HepG2 (cell line): Measurements from ENCODE around the gene CHST13.

Source experiments
- CTCF ChIP-seq: sonication (generic); formaldehyde crosslinking; IDR thresholded peaks from 2 replicates; pipeline ENCODE4 v1.5.0; 2020; ENCODE audit warnings: mild to moderate bottlenecking, missing genetic modification reagents, moderate library complexity
- E2F1 ChIP-seq: sonication (generic); formaldehyde crosslinking; IDR thresholded peaks from 2 replicates; pipeline ENCODE4 v1.5.0; 2020; ENCODE audit warnings: missing genetic modification reagents
- JUND ChIP-seq: sonication (generic); formaldehyde crosslinking; IDR thresholded peaks from 2 replicates; pipeline ENCODE4 v1.8.0; 2022; ENCODE audit warnings: mild to moderate bottlenecking, missing genetic modification reagents
- RXRA ChIP-seq: sonication (generic); formaldehyde crosslinking; IDR thresholded peaks from 2 replicates; pipeline ENCODE4 v1.5.1; 2020; ENCODE audit warnings: missing genetic modification reagents
- SP2 ChIP-seq: sonication (generic); formaldehyde crosslinking; IDR thresholded peaks from 2 replicates; pipeline ENCODE4 v1.5.1; 2020; ENCODE audit warnings: mild to moderate bottlenecking, missing genetic modification reagents
- WIZ ChIP-seq: sonication (generic); formaldehyde crosslinking; IDR thresholded peaks from 2 replicates; pipeline ENCODE4 v1.5.1; 2020; ENCODE audit warnings: mild to moderate bottlenecking, missing genetic modification reagents
- ZBTB25 ChIP-seq: IDR thresholded peaks from 2 replicates; pipeline ENCODE4 v1.6.1; 2018; ENCODE audit warnings: missing genetic modification reagents
- ZKSCAN1 ChIP-seq: fragments of 150-350 bp; IDR thresholded peaks from 2 replicates; pipeline ENCODE4 v1.6.1; 2014; ENCODE audit warnings: low read length
- ZNF7 ChIP-seq: IDR thresholded peaks from 2 replicates; pipeline ENCODE4 v1.6.1; 2016; ENCODE audit warnings: missing biosample characterization, missing genetic modification reagents
- ZNF792 ChIP-seq: IDR thresholded peaks from 2 replicates; pipeline ENCODE4 v1.6.1; 2016
- ZSCAN22 ChIP-seq: sonication (generic); formaldehyde crosslinking; IDR thresholded peaks from 2 replicates; pipeline ENCODE4 v1.4.0; 2020; ENCODE audit warnings: mild to moderate bottlenecking, missing genetic modification reagents

- TF ChIP-seq CTCF, result no peak
- no peak for TF ChIP-seq JUND (CRISPR knock-in tag)
- TF ChIP-seq SP2 (CRISPR knock-in tag), result no peak
- no peak for TF ChIP-seq RXRA
- no peak for TF ChIP-seq E2F1 (CRISPR knock-in tag)
- no peak for TF ChIP-seq ZSCAN22 (CRISPR knock-in tag)
- TF ChIP-seq ZNF792, result no peak
- no peak for TF ChIP-seq WIZ (CRISPR knock-in tag)
- no peak for TF ChIP-seq ZNF7 (CRISPR knock-in tag)
- no peak for TF ChIP-seq ZBTB25
- no peak for TF ChIP-seq ZKSCAN1
Observed at GRCh38 chr3:126493739-126494138, 30.2 kb upstream of the CHST13 start.
